ENCODE results near the gene PCSK6.

PCSK6 gene

DNA sequence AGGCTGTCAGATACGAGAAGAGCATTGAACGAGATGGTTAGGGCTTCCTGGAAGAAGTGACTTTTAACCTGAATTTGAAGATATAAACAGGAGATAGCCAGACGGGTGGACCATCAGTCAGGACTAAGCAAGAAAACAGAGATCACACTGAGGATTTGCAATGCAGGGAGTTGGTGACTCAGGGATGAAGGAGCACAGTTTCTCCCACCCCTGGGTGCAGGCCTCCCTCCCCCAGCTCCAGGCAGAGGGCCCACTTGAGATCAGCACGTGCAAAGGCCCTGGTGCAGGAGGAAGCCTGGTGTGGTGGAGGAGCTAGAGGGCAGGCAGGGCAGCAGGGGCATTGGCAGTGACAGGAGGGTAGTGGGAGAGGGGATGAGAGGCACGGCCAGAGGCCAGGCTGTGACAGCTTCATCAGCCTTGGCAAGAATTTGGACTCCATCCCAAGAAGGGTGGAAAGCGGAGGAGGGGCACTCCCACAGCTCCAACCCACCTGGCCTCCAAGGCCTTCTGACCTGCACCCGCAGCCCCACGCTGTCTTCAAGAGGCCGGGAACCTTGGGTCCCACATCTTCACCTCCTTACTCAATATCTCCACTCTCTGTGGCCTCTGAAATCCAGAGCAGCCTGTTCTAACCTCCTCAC, 8.7 kb upstream of the PCSK6 start:
- no peaks in the 10 kb centered on the region for H3K27me3 ChIP-seq (ENCODE audit: insufficient read depth, poor library complexity, severe bottlenecking)

DNA sequence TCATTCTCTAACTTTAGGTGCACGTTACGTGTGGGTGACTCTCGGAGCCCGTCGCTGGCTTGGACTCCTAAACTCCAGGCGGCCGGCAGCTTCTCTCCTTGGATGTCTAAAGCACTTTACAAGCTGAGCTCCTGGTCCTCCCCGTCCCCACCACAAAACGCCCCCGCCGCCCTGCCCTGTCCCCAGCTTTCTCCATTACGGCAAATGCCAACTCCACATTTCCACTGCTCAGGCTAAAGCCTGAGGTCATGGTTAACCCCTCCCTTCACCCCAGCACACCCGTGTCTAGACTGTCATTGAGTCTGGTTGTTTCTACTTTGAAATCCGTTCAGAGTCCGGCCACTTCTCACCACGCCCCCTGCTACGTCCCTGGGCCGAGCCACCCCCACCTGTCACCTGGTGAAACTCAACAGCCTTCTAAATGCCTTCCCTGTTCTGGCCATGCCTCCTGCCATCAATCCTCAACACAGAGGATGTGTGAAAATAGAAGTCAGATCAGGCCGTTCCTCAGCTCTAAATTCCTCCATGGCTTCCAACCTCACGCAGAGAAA, 8.1 kb upstream of the PCSK6 start:
- Histone ChIP-seq H3K4me3 (replicated peaks; ENCODE audit: insufficient read depth, low read length) (no peak overlapping the region), H3K27me3 (ENCODE audit: insufficient read depth, poor library complexity, severe bottlenecking) (no peaks in the 10 kb centered on the region), H3K27ac (replicated peaks) (no peak overlapping the region)
- no peak for DNase-seq (ENCODE audit: low read depth in 1 of 2, low spot score in 1 of 2)
- TF ChIP-seq, protein P1, sequence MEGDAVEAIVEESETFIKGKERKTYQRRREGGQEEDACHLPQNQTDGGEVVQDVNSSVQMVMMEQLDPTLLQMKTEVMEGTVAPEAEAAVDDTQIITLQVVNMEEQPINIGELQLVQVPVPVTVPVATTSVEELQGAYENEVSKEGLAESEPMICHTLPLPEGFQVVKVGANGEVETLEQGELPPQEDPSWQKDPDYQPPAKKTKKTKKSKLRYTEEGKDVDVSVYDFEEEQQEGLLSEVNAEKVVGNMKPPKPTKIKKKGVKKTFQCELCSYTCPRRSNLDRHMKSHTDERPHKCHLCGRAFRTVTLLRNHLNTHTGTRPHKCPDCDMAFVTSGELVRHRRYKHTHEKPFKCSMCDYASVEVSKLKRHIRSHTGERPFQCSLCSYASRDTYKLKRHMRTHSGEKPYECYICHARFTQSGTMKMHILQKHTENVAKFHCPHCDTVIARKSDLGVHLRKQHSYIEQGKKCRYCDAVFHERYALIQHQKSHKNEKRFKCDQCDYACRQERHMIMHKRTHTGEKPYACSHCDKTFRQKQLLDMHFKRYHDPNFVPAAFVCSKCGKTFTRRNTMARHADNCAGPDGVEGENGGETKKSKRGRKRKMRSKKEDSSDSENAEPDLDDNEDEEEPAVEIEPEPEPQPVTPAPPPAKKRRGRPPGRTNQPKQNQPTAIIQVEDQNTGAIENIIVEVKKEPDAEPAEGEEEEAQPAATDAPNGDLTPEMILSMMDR (IDR thresholded peaks at IDR 0.05; ENCODE audit: insufficient read depth, low read length): no peak
- TF ChIP-seq, protein P2, sequence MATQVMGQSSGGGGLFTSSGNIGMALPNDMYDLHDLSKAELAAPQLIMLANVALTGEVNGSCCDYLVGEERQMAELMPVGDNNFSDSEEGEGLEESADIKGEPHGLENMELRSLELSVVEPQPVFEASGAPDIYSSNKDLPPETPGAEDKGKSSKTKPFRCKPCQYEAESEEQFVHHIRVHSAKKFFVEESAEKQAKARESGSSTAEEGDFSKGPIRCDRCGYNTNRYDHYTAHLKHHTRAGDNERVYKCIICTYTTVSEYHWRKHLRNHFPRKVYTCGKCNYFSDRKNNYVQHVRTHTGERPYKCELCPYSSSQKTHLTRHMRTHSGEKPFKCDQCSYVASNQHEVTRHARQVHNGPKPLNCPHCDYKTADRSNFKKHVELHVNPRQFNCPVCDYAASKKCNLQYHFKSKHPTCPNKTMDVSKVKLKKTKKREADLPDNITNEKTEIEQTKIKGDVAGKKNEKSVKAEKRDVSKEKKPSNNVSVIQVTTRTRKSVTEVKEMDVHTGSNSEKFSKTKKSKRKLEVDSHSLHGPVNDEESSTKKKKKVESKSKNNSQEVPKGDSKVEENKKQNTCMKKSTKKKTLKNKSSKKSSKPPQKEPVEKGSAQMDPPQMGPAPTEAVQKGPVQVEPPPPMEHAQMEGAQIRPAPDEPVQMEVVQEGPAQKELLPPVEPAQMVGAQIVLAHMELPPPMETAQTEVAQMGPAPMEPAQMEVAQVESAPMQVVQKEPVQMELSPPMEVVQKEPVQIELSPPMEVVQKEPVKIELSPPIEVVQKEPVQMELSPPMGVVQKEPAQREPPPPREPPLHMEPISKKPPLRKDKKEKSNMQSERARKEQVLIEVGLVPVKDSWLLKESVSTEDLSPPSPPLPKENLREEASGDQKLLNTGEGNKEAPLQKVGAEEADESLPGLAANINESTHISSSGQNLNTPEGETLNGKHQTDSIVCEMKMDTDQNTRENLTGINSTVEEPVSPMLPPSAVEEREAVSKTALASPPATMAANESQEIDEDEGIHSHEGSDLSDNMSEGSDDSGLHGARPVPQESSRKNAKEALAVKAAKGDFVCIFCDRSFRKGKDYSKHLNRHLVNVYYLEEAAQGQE (IDR thresholded peaks at IDR 0.05; ENCODE audit: insufficient replicate concordance, low read depth): no peak
- TF ChIP-seq GABPA (IDR thresholded peaks at IDR 0.05; ENCODE audit: low read depth): no peak
- no peak for TF ChIP-seq POLR2AphosphoS5 (IDR thresholded peaks at IDR 0.05; ENCODE audit: low read depth)
- no peak for TF ChIP-seq SPI1 (IDR thresholded peaks at IDR 0.05; ENCODE audit: borderline replicate concordance, low read depth)

More for the DNA sequence above, 8.7 kb upstream of the PCSK6 start:
- DNase-seq (ENCODE audit: low read depth in 1 of 2, low spot score in 1 of 2): no peak
- TF ChIP-seq, protein P2 (IDR thresholded peaks at IDR 0.05; ENCODE audit: insufficient replicate concordance, low read depth): no peak
- TF ChIP-seq GABPA (IDR thresholded peaks at IDR 0.05; ENCODE audit: low read depth) (no peak), SPI1 (IDR thresholded peaks at IDR 0.05; ENCODE audit: borderline replicate concordance, low read depth) (no peak), POLR2AphosphoS5 (IDR thresholded peaks at IDR 0.05; ENCODE audit: low read depth) (no peak)
- TF ChIP-seq, protein P1 (IDR thresholded peaks at IDR 0.05; ENCODE audit: insufficient read depth, low read length): no peak
- no peak overlapping the region for H3K4me3 ChIP-seq (replicated peaks; ENCODE audit: insufficient read depth, low read length)
- H3K27ac ChIP-seq (replicated peaks): no peak overlapping the region

DNA sequence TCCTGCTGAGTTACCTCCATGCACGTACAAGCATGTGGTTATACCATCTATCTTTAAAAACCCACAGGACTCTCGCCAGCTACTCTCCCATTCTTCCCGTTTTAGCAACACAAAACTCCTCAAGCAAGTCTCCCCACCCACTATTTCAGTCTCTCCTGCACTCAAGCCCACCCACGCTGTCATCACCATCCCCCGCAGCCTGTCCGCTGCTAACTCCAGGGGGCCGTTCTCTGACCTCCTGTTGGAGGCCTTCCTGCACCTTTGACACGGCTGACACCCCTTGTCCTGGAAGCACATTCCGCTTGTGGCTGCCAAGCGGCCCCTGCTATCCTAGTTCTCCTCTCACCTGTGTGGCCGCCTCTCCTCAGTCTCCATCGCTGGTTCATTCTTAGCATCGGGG, 7.5 kb upstream of the PCSK6 start:
- no peaks in the 10 kb centered on the region for H3K27me3 ChIP-seq (ENCODE audit: insufficient read depth, poor library complexity, severe bottlenecking)
- H3K4me3 ChIP-seq (replicated peaks; ENCODE audit: insufficient read depth, low read length): no peak overlapping the region
- TF ChIP-seq GABPA (IDR thresholded peaks at IDR 0.05; ENCODE audit: low read depth): no peak
- TF ChIP-seq, protein P2 (IDR thresholded peaks at IDR 0.05; ENCODE audit: insufficient replicate concordance, low read depth): no peak
- no peak for TF ChIP-seq SPI1 (IDR thresholded peaks at IDR 0.05; ENCODE audit: borderline replicate concordance, low read depth)
- TF ChIP-seq, protein P1 (IDR thresholded peaks at IDR 0.05; ENCODE audit: insufficient read depth, low read length): no peak
- TF ChIP-seq POLR2AphosphoS5 (IDR thresholded peaks at IDR 0.05; ENCODE audit: low read depth): no peak
- no peak for DNase-seq (ENCODE audit: low read depth in 1 of 2, low spot score in 1 of 2)
- no peak overlapping the region for H3K27ac ChIP-seq (replicated peaks)

Data from HL-60 (cell line).